ENCODE measurements around the gene FBXL7.
A peak's percentile ranks its signal among the peaks of the same experiment; 100 is the strongest.
"Not testable (repeated sequence)": the region's sequence is repeated elsewhere in the genome, so short reads cannot be mapped to it uniquely, and the experiment has no call there.

Gene FBXL7

DNA sequence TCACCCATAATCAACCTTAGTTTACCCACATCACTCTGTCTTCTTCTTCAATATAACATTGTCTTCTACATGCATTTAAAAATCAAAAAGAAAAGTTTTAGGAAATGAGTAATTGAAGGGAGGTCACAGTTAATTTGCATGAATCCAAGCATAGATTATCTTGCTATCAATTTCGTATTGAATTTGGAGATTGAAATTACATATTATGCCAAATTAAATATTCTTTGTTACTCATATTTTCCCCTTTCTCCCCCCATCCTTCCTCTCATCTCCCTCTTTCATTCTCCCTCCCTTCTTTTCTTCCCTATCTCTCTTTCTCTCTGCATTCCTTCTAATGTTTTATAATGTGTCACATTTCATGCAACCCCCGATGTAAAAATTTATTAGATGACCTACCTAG, 303.3 kb downstream of the FBXL7 start:
- no peak for DNase-seq (ENCODE audit: low read depth, low spot score)

DNA sequence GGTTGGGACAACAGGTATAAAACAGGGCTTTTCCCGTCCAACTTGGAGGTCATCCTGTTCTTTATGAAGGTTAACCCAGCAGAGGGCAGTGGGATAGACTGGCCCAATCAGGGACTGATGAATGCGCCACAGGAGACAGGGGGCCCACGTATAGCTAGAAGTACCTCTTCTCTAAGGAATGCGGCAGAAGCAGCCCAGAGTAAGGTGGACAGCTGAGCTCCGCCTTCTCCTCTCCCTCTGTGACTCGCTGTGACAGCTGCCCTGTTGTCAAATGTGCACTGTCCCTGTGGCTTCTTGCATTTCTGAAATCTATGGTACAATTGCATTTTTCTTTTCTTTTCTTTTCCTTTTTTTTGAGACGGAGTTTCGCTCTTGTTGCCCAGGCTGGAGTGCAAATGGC, 306.6 kb downstream of the FBXL7 start:
- DNase-seq (ENCODE audit: low read depth, low spot score) = no peak

DNA sequence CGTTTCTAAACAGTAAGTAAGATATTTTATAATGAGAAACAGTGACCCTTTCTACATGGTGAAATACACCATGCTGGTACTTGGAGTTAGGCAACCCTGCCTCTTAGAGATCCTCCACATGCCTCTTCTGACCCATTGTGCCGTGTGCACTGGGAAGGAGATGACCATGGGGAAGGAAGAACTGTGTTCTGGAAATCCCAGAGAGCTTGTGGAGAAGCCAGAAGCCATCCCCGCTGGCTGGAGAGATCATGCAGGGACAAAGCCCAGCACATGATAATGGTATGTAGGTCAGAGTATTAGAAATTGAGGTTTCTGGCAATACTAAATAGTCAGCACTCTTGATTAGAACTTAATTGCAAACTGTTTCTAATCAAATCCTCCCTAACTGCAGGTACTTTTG, 307.3 kb downstream of the FBXL7 start:
- DNase-seq (ENCODE audit: low read depth, low spot score) = no peak

DNA sequence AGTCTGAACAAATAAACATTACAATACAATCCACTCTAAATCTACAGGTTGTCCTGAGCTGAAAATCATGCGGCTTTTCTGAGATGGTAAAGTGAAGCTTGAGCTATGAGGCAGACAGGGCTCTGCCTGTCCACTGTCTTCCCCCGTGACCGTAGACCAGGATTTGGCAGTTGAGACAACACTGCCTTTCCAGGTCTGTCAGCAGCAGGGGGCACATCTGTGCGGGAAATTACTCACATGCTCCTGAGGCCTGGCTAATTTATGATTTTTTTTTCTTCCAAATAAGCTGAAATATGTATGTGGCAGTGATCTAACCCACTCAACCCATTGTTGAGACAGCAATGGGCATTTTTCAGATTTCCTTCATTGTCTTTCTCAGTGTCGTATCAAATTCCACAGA, 307.9 kb downstream of the FBXL7 start:
- peak; percentile 30 for DNase-seq (ENCODE audit: low read depth, low spot score)

DNA sequence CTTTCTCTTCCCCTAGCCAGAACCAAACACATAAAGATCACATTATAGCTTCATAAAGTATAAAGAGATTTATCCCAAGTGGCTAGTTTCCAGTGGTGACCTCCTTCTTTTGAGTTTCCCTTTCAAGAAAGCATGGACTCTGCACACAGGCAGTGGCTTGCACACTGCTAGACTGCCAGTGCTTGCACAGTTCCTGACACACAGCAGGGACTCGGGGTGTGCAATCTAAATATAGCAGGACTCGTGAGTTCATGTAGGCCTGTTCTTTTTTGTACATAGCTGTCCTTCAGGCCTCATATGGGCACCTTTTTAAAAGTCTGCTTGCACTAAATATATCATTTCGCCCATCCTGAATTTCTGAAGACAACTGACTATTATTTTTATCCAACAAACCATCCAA, 308.6 kb downstream of the FBXL7 start:
- DNase-seq (ENCODE audit: low read depth, low spot score) = no peak

DNA sequence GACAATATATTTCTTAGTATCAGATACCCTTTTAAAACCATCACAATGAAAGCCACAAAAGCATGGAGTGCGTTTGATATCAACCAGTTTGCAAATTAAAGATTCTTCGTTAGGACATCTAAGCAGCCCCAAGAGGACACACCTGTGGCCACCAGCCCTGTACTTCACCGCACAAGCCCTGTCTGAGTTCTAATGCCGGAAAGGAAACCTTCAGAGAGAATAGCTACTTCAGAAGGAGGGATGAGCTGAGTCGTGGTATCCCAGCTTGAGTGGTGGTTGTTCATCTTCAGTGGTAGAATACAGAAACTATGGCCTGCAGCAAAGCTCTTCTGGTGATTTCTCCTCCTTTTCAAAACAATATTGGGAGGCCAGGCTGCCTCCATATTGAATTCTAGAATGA, 319.6 kb downstream of the FBXL7 start:
- DNase-seq (ENCODE audit: low read depth, low spot score) = no peak

DNA sequence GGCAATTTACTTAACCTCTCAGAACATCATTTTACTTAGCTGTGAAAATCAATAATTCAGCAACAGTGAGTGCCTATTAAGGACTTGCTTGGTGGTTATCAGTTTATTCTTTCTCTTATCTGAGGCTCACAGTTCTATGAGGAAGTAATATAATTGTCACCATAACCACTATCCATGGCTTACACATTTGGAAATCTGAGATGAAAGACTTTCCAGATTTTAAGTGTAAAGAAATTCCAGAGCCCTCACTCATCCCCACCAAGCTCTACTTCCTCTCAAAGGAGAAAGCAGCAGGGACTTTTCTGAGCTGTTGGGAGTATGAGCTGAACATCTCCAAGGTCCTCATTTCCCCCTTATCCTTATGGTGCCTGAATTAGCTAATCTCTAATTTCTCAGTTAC, 321.5 kb downstream of the FBXL7 start:
- no peak for DNase-seq (ENCODE audit: low read depth, low spot score)

DNA sequence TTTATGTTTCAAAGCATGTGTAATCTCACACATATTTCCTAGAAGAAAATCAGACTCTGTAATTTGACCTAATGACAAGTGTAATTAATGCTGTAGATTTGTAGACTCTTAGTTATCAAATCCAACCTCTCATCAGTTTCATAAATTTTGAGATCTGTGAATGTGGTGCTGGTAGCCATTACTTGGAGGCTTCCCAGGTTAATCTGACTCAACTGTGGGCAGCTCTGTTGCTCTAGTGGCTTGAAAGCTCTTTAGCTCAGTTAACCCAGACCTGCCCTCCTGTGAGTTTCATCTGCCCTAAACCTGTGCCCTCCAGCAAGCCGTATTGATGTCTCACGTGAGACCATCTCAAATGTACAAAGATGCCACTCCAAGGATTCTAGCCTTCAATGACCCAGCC, 323.4 kb downstream of the FBXL7 start:
- DNase-seq (ENCODE audit: low read depth, low spot score) = no peak

DNA sequence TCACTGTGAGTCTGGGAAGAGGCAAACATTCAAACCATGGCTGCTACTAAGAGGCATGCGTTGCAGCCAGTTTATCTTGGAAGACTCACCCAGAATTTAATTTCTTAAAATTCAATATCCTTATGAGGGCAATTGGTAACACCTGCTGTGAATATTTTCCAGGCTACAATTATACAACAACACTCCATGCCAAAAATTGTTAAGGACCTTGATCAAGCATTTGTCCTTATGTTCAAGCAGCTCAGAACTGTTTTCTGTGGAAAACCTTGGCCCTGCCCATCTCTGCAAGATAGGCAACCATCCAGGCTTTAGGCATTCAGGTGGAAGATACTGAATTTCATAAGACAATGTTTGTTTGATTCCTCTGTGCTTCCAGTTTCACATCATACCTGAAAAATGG, 327.8 kb downstream of the FBXL7 start:
- DNase-seq (ENCODE audit: low read depth, low spot score) = no peak

DNA sequence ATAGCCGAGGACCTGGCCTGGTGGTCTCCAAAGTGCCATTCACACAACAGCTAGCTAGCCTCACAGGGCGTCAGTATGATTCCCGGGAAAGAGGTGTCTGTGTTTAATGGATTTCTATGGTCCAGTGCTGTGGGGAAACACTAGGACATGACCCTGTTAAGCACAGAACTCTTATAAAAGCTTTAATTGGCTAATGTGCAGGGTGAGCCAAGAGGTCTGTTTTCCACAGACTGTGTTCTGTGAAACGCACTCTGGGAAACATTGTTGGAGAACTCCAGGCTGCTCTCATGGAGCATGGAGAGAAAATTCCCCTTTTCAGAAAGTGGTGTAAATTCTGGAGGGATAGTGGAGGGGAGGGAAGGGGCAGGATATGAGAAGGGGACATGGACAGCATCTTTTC, 331.4 kb downstream of the FBXL7 start:
- DNase-seq (ENCODE audit: low read depth, low spot score) = no peak

DNA sequence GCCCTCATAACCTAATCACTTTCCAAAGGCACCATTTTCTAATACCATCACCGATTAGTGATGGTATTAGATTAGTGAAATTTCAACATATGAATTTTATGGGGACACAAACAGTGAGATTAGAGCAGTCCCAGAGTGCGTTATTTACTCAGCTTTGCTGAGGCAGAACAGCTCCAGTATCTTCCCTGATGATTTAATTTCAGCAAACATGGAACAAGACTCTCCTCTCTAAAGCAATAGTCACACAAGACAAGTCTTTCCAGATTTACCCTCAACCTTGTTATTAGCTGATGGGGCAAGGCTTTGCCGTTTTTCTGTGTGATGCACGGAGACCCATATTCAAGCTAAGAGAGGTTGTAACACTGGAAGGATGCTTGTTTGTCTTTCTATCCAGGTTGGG, 333.4 kb downstream of the FBXL7 start:
- no peak for DNase-seq (ENCODE audit: low read depth, low spot score)

DNA sequence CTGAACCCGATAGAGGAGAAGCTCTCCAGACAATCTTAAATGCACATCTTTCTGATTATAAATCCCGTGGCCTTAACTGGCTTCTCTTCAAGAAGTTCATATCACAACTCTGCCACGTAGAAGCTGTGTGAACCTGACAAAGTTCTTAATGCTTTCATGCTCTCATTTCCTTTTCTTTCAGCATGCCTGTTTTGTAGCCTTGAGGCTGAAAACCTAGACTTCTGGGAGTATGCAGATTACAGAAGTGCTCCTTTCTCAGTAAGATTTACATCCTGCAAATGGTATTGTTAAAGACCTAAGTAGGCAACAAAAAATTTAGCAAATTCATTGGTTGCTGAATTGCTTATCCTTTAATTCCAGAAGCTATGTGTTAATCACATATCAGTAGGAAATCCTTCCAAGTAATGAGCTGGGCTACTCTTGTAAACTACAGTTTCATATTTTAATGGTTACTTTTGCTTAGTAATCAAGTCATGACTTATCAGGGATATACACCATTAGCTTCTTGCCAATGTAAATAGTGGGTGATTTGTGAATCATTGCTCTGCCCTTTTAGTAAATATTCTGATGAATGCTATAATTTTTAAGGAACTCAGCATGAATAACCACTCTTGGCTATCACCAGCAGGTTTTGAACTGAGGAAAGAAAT, 334.7 kb downstream of the FBXL7 start:
- peak; percentile 40 for DNase-seq (ENCODE audit: low read depth, low spot score)

DNA sequence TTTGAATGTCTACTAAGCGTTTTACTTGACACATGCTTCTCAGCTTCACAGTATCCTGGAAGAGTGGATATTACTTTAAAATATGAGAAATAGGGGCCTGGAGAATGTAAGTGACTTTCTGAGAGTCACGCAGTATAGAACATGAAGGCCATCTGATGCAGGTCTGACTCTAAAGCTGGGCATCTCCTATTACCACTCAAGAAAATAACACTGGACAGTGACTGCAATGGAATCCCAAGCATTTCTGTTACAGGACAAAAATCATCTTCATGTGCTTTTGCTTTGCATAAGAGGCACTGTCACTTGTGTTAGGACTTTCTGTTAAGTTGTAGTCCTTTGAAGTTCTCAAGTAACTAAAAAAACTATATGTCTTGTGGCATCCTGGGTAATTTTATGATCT, 335.5 kb downstream of the FBXL7 start:
- no peak for DNase-seq (ENCODE audit: low read depth, low spot score)

DNA sequence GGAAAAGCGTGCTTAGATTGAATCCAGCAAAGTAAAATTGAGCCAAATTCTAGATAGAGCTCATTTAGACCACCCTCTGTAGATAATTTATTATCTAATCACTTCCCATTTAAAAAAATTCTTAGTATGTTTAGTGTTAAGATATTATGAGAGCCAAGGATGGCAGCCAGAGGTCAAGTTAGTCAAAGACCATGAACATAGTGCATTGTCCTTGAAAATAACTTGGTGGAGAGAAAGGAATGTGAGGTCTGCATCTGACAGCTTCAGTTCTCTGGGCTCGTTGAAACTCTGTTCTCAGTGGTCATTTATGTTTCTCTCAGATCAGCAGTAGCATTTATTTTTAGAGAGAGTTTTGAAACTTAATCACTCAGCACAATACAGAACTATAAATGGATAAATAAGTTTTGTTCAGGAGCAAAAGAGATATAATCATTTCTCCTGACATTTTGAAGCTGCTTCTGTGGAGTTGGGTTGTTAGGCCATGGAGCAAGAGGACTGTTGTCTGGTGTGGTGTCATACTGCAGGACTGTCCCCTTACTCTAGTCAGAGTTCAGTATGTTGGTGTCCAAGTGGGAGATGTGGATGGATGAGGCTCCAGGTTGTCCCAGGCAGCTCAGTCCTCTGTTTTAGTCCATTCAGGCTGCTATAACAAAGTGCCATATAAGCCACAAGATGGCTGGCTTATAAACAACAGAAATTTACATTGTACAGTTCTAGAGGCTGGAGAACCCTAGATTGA, 337.7 kb downstream of the FBXL7 start:
- DNase-seq (ENCODE audit: low read depth, low spot score) = no peak

DNA sequence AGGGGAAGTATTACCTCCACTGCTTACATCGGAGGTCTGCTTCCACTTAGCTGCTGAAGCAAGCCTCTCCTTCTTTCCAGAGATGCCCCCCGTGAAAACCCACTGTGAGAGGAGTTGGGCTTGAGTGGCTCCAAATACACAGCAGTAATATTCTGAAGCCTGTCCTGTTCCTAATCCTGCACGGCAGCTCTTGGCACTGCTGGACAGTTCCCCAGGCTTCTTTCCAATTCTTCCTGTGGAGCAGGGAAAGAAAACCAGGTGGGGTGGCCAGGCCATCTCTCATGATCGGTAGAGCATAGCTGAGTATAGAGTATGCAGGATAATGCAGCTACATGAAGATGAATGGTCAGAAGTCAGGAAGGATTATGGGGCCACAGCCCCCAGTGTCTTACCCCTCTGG, 344.3 kb downstream of the FBXL7 start:
- DNase-seq (ENCODE audit: low read depth, low spot score) = no peak

DNA sequence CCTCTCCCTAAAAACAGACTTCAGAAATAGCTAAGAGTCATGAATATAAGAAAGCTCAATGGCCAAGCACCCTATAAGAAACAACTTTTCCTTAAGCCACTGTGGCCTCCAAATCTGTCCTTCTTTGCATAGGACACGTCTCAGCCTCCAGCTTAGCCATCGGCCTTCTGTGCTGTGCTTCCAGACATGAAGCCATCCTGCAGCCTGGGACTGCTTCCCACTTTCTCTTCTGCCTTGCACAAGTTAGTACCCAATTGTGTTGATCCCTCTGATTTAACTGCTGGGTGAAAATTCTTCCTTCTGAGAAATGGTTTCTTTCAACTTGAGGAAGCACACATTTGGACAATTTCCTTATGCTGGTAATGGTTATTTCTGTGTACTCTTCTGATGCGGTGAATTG, 344.9 kb downstream of the FBXL7 start:
- no peak for DNase-seq (ENCODE audit: low read depth, low spot score)

DNA sequence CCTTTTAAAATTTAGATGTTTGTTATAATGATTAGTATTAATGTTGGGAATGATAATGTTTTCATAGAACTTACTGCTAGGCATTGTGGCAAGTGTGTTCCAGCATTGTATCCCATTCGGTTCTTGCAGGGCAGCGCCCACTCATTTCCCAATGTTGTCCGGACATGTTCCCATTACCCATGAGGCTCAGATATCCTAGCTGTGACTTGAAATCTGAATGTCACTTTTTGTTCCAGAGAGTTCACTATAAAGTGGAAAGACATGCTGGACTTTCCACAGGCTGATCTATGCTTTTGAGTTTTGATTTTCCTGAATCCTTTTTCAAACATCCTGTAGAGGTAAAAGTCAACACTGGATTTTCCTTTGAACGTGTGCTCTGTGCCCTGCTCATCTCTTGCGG, 350.6 kb downstream of the FBXL7 start:
- no peak for DNase-seq (ENCODE audit: low read depth, low spot score)

DNA sequence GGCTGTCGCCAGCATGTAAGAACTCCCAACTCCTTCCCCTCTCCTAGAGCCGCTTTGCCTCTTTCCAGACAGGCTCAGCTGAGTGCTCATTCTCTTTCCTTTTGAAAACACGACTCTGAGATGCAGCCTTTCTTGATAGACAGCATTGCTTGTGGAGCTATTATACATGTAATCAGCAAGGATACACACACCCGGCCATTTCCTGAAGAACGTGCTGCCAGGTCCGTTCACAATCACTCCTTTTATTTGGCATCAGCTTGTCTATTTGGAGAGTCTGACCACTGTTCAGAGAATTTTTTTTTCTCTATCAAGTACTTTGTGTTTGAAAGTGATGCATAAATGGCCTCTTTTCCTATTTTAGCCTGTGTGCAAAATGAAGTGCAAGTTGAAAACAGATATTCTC, 351.0 kb downstream of the FBXL7 start:
- DNase-seq (ENCODE audit: low read depth, low spot score) = no peak

DNA sequence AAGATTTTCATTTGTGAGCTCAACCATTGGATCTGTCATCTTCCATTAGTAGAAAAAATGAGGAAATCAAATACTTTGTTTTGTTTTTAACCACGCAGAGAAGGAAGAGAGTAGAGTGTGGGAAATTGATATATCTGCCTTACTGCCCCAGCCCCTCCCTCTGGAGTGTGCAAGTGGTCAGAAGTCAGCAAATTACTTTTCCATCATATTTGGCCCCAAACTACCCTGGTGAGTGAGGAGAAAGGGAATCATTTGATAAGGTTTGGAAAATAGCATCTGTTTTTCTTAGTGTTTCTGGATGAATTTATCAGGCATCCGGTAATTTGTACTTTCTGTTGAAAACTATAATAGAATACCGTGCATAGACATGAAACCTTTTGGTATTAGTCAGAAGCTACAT, 352.2 kb downstream of the FBXL7 start:
- no peak for DNase-seq (ENCODE audit: low read depth, low spot score)

DNA sequence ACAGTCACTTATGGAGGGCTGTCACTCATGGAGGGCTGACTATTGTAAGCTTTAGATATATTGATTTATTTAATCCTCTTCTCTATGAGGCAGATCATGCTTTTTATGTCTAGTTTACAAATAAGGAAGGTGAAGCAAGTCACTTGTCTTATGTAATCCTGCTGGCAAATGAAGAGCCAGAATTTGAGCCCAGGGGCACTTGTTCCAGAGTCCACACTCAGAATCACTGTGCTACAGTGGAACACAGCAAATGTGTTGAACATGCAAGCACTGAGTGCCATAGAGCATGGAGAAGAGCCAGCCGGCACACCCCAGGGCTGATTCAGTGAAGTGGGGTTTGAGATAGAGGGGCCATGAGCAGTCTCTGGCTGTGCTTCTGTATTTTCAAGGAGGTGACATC, 353.0 kb downstream of the FBXL7 start:
- no peak for DNase-seq (ENCODE audit: low read depth, low spot score)

DNA sequence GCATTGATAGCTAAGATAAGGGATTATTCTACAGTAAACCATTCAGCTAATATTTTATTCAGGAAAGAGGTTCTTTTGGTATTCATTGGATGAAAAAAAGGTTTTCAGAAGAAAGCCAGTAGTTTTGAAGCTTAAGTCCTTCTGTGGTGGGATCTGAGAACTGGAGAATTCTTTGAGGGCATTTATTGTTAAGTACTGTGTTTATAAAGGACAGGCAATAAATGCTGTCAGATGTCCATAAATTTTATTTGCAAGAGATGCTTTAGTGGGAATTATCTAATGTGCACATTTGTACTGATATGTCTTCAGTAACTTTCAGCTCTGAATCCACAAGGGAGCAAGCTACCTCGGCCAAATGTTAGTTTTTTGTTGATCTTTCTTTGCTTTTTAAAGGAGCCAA, 358.3 kb downstream of the FBXL7 start:
- DNase-seq (ENCODE audit: low read depth, low spot score) = no peak

DNA sequence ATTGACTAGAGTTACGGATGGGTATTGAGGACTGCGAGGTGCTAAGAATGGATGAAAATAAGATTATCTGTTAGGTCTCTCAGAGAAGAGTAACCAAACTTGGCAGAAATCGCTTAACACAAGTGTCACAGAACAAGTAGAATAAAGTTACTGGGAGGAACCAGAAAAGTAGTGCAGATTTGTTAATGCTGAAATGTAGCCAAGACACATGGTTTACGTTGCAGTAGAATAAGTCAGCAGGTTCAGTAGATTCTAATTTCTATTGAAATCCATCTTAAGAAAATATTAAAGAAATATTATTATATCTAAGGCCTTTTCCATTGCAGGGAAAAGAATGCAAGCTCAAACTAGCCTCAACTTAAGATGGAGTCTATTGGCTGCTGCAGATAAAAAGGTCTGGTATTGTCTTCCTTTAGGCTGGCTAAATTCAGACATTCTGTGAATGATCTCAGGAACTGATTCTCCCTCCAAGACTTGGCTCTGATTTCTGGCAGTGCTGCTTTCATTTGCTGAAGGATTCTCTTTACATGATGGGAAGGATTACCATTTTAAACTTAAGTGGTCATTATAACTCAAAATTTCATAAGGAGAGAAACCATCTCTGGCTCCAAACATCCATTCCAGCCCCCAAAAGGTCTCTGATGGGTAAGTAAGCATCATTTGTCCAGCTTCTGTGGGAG, 364.7 kb downstream of the FBXL7 start:
- DNase-seq (ENCODE audit: low read depth, low spot score) = no peak

DNA sequence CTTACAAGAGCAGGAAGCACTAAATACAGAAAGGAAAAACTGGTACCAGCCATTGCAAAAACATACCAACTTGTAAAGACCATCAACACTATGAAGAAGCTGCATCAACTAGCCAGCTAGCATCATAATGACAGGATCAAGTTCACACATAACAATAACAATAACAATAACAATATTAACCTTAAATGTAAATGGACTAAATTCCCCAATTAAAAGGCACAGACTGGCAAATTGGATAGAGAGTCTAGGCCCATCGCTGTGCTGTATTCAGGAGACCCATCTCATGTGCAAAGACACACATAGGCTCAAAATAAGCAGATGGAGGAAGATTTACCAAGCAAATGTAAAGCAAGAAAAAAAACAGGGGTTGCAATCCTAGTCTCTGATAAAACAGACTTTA, 372.3 kb downstream of the FBXL7 start:
- DNase-seq (ENCODE audit: low read depth, low spot score) = not testable (repeated sequence)
